Right forelimb (tissue), 1 donor: ENCODE results near the gene SHMT1.

Source experiments
- DNase-seq: peaks from one replicate; pipeline ENCODE4 v3.0.0-alpha.2; 2018

Gene SHMT1

DNA sequence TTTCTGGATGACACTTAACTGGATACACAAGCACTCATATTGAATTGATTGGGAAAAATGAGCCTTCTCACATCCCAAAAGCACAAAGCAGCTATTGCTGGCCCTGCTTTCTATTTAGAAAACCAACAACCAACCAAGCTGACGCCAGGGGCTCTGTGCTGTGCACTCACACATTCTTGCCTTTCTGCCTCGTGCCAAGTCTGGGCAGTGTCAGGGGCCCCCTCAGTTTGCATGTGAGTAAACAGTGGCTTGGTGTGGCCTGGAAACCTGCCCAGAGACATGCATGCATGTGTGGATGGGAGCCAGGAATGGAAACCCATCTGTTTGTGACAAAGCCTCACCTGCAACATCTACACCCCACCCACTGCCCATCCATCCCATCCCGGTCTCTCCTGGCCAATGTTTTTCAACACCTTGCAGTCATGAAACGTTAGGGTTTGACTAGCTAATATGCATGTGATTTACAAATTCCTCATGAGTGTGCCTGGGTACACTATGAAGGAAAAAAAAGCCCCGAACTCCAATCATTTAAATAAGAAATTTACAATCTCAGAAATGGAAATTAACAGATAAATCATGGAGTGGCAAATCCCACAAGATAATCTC is 82.5 kb downstream of the SHMT1 start:
- no peak for DNase-seq

DNA sequence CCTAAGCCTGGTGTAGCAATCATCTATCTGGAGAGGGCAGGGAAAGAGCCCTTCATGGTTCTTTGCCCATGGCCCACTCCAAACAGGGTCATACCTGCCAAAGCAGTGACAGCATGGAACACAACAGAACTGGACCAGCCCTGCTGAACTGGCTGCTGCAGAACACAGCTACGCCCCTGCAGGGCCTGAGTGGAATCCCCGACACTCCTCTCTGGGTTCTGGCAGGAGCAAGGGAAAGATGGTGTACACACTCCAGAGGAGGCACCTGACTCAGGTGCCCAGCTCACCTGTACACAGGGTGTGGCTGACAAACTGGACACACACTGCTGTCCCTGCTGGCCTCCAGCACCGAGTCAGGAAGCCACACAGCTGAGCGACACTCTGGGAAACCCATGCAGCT is 83.1 kb downstream of the SHMT1 start:
- DNase-seq = no peak

DNA sequence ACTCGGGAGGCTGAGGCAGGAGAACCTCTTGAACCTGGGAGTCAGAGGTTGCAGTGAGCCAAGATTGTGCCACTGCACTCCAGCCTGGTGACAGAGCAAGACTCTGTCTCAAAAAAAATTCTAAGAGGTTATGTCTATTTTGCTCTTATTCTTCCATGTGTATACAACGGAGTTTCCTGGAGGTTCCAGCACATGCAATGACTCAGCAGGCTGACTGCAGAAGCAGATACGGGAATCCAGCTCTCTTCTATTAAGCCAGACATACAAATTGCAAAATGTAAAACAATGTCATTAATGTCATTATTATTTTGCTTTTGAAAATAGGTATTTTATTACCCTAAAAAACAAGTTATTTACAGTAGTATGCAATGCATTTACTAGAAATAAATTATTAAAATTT is 84.5 kb downstream of the SHMT1 start:
- DNase-seq = no peak
